Activated B cell treated with CpG ODN at 0.5 μM for 24 hours (primary cell): ENCODE results near the gene ADGRB3. TPM values are rescaled to one million over a fixed set of nuclear protein-coding genes. Genes with fewer than 3 reads are reported as not detected.
"Not testable (repeated sequence)": the region's sequence is repeated elsewhere in the genome, so short reads cannot be mapped to it uniquely, and the experiment has no call there.

Experiments used
- ATAC-seq: fragments of 200-7000 bp; cut with Tn5 transposase; one replicate; pipeline ENCODE4 v1.10.0; 2021; ENCODE audit warnings: low read depth, mild to moderate bottlenecking, moderate library complexity
- CTCF ChIA-PET: fragments of 350-600 bp; sonication (Branson Sonifier 250); formaldehyde crosslinking; loops from one replicate; lab custom pipeline; 2021; ENCODE audit warnings: antibody characterized with exemption; lab: Charles Lee
- POLR2A ChIA-PET: fragments of 350-600 bp; sonication (Branson Sonifier 250); formaldehyde crosslinking; loops from one replicate; lab custom pipeline; 2021; ENCODE audit warnings: antibody characterized with exemption; lab: Charles Lee
- DNase-seq: peaks from one replicate; pipeline ENCODE4 v3.0.0; 2022
- H3K27ac Mint-ChIP-seq: one replicate; pipeline ENCODE4 v1.8.0; 2020; ENCODE audit warnings: mixed read lengths
- H3K27me3 Mint-ChIP-seq: one replicate; pipeline ENCODE4 v1.8.0; 2021; ENCODE audit warnings: mixed read lengths
- H3K36me3 Mint-ChIP-seq: one replicate; pipeline ENCODE4 v1.8.0; 2021; ENCODE audit warnings: low read depth, mixed read lengths
- H3K4me1 Mint-ChIP-seq: one replicate; pipeline ENCODE4 v1.8.0; 2021; ENCODE audit warnings: mixed read lengths
- H3K4me3 Mint-ChIP-seq: one replicate; pipeline ENCODE4 v1.8.0; 2020; ENCODE audit warnings: mild to moderate bottlenecking, mixed read lengths
- H3K9me3 Mint-ChIP-seq: one replicate; pipeline ENCODE4 v1.8.0; 2020; ENCODE audit warnings: mixed read lengths
- CTCF ChIP-seq: fragments of 200-600 bp; IDR thresholded peaks from one replicate; pipeline ENCODE4 v1.8.0; 2022; ENCODE audit warnings: antibody characterized with exemption, mild to moderate bottlenecking
- intact Hi-C: fragments of 100-400 bp; cut with micrococcal nuclease; formaldehyde crosslinking; loops from one replicate; pipeline ENCODE4 v1.15.1; 2024
- total RNA-seq: library from RNA; stranded (reverse); gene quantifications from 2 replicates; pipeline ENCODE4 v1.2.3, GENCODE V29; 2022

Gene ADGRB3
- total RNA-seq, 1 donor from 2014 or later, result not detected

GRCh38 chr6:68911811-68912210, 276.7 kb downstream of the ADGRB3 start:
- no peak for TF ChIP-seq CTCF
- DNase-seq (no peak), ATAC-seq (no peak)
- H3K27ac Mint-ChIP-seq, result no peak overlapping the region
- H3K27me3 Mint-ChIP-seq, result no peaks in the 10 kb centered on the region
- H3K4me3 Mint-ChIP-seq, result no peak overlapping the region
- no peaks in the 10 kb centered on the region for H3K4me1 Mint-ChIP-seq
- intact Hi-C loops, result no loop called here
- no peaks in the 10 kb centered on the region for H3K9me3 Mint-ChIP-seq
- no peaks in the 10 kb centered on the region for H3K36me3 Mint-ChIP-seq
- ChIA-PET CTCF (no interaction called here), POLR2A (no interaction called here)

GRCh38 chr6:68912805-68913204, 277.7 kb downstream of the ADGRB3 start:
- H3K4me3 Mint-ChIP-seq, H3K36me3 Mint-ChIP-seq, H3K27ac Mint-ChIP-seq, intact Hi-C loops, H3K4me1 Mint-ChIP-seq, ATAC-seq, H3K27me3 Mint-ChIP-seq, DNase-seq, CTCF ChIA-PET, H3K9me3 Mint-ChIP-seq, POLR2A ChIA-PET: not testable (repeated sequence)

GRCh38 chr6:68915586-68915985, 280.5 kb downstream of the ADGRB3 start:
- no peaks in the 10 kb centered on the region for H3K36me3 Mint-ChIP-seq
- CTCF ChIA-PET, result no interaction called here
- H3K4me3 Mint-ChIP-seq, result no peak overlapping the region
- no peaks in the 10 kb centered on the region for H3K9me3 Mint-ChIP-seq
- ATAC-seq (no peak), DNase-seq (no peak)
- H3K27me3 Mint-ChIP-seq, result no peaks in the 10 kb centered on the region
- no peak for TF ChIP-seq CTCF
- intact Hi-C loops, result no loop called here
- no peaks in the 10 kb centered on the region for H3K4me1 Mint-ChIP-seq
- POLR2A ChIA-PET, result no interaction called here
- H3K27ac Mint-ChIP-seq, result no peak overlapping the region

- ChIA-PET POLR2A (no interaction called here), CTCF (no interaction called here)
- no peaks in the 10 kb centered on the region for H3K36me3 Mint-ChIP-seq
- no peaks in the 10 kb centered on the region for H3K27me3 Mint-ChIP-seq
- intact Hi-C loops, result no loop called here
- H3K4me3 Mint-ChIP-seq, result no peak overlapping the region
- no peak for DNase-seq
- TF ChIP-seq CTCF, result no peak
- no peak for ATAC-seq
- H3K27ac Mint-ChIP-seq, result no peak overlapping the region
- H3K4me1 Mint-ChIP-seq, result no peaks in the 10 kb centered on the region
- no peaks in the 10 kb centered on the region for H3K9me3 Mint-ChIP-seq
Observed at GRCh38 chr6:68919537-68919936, 284.5 kb downstream of the ADGRB3 start.

- Mint-ChIP-seq H3K36me3 (no peaks in the 10 kb centered on the region), H3K9me3 (no peaks in the 10 kb centered on the region), H3K27ac (no peak overlapping the region), H3K4me3 (no peak overlapping the region), H3K4me1 (no peaks in the 10 kb centered on the region), H3K27me3 (no peaks in the 10 kb centered on the region)
- TF ChIP-seq CTCF, result no peak
- POLR2A ChIA-PET, result no interaction called here
- DNase-seq (no peak), ATAC-seq (no peak)
- intact Hi-C loops, result no loop called here
- CTCF ChIA-PET, result no interaction called here
Observed at GRCh38 chr6:68941345-68941744, 306.3 kb downstream of the ADGRB3 start.

- no peaks in the 10 kb centered on the region for H3K9me3 Mint-ChIP-seq
- no peak for ATAC-seq
- no peaks in the 10 kb centered on the region for H3K36me3 Mint-ChIP-seq
- no peak overlapping the region for H3K4me3 Mint-ChIP-seq
- H3K27me3 Mint-ChIP-seq, result no peaks in the 10 kb centered on the region
- intact Hi-C loops, result no loop called here
- no peak for TF ChIP-seq CTCF
- CTCF ChIA-PET, result no interaction called here
- H3K27ac Mint-ChIP-seq, result no peak overlapping the region
- POLR2A ChIA-PET, result no interaction called here
- DNase-seq, result no peak
- H3K4me1 Mint-ChIP-seq, result no peaks in the 10 kb centered on the region
Observed at GRCh38 chr6:68947721-68948120, 312.6 kb downstream of the ADGRB3 start.
